ENCODE results near the gene KCNIP3.

DNA sequence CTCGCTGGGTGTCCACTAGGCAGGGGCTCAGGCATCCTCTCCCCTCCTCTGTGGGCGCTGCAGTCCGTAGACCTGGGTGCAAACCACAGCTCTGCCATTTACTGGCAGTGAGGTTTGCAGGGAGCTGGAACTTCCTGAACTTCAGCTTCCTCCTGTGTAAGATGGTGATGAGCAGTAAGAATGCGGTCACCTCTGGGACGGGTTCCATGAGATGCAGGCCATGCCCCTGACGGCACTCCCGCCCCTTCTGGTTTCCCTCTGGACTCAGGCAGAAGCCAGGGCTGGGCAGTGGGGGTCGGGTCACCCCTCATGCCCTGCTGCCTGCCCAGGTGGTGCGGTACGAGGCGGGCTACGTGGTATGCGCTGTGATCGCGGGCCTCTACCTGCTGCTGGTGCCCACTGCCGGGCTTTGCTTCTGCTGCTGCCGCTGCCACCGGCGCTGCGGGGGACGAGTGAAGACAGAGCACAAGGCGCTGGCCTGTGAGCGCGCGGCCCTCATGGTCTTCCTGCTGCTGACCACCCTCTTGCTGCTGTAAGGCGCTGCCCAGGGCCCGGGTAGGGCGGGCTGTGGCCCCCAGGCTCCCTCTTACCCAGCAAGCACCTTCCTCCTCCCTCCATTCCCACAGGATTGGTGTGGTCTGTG, 21.4 kb upstream of the KCNIP3 start:
- TF ChIP-seq, protein P1, sequence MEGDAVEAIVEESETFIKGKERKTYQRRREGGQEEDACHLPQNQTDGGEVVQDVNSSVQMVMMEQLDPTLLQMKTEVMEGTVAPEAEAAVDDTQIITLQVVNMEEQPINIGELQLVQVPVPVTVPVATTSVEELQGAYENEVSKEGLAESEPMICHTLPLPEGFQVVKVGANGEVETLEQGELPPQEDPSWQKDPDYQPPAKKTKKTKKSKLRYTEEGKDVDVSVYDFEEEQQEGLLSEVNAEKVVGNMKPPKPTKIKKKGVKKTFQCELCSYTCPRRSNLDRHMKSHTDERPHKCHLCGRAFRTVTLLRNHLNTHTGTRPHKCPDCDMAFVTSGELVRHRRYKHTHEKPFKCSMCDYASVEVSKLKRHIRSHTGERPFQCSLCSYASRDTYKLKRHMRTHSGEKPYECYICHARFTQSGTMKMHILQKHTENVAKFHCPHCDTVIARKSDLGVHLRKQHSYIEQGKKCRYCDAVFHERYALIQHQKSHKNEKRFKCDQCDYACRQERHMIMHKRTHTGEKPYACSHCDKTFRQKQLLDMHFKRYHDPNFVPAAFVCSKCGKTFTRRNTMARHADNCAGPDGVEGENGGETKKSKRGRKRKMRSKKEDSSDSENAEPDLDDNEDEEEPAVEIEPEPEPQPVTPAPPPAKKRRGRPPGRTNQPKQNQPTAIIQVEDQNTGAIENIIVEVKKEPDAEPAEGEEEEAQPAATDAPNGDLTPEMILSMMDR (tag by site-specific recombination; IDR thresholded peaks at IDR 0.05): no peak
- TF ChIP-seq, protein P2, sequence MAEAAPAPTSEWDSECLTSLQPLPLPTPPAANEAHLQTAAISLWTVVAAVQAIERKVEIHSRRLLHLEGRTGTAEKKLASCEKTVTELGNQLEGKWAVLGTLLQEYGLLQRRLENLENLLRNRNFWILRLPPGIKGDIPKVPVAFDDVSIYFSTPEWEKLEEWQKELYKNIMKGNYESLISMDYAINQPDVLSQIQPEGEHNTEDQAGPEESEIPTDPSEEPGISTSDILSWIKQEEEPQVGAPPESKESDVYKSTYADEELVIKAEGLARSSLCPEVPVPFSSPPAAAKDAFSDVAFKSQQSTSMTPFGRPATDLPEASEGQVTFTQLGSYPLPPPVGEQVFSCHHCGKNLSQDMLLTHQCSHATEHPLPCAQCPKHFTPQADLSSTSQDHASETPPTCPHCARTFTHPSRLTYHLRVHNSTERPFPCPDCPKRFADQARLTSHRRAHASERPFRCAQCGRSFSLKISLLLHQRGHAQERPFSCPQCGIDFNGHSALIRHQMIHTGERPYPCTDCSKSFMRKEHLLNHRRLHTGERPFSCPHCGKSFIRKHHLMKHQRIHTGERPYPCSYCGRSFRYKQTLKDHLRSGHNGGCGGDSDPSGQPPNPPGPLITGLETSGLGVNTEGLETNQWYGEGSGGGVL (tag by site-specific recombination; IDR thresholded peaks at IDR 0.05): no peak
- TF ChIP-seq ZNF654 (tag by site-specific recombination; IDR thresholded peaks at IDR 0.05; ENCODE audit: low read depth) (no peak), SP2 (tag by site-specific recombination; IDR thresholded peaks at IDR 0.05) (no peak), SP3 (tag by site-specific recombination; IDR thresholded peaks at IDR 0.05) (no peak), RBAK (tag by site-specific recombination; IDR thresholded peaks at IDR 0.05) (no peak), MZF1 (tag by site-specific recombination; IDR thresholded peaks at IDR 0.05; ENCODE audit: borderline replicate concordance) (no peak), ZNF423 (tag by site-specific recombination; IDR thresholded peaks at IDR 0.05) (no peak), YY1 (tag by site-specific recombination; IDR thresholded peaks at IDR 0.05) (no peak), BCL11A (tag by site-specific recombination; IDR thresholded peaks at IDR 0.05; ENCODE audit: low read depth) (no peak), ZNF350 (tag by site-specific recombination; IDR thresholded peaks at IDR 0.05) (no peak)
- TF ChIP-seq, protein P3, sequence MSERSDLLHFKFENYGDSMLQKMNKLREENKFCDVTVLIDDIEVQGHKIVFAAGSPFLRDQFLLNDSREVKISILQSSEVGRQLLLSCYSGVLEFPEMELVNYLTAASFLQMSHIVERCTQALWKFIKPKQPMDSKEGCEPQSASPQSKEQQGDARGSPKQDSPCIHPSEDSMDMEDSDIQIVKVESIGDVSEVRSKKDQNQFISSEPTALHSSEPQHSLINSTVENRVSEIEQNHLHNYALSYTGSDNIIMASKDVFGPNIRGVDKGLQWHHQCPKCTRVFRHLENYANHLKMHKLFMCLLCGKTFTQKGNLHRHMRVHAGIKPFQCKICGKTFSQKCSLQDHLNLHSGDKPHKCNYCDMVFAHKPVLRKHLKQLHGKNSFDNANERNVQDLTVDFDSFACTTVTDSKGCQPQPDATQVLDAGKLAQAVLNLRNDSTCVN (tag by site-specific recombination; optimal IDR thresholded peaks at IDR 0.05): no peak
